ENCODE results near the gene YPEL1. TPM values are rescaled to one million over a fixed set of nuclear protein-coding genes. Genes with fewer than 3 reads are reported as not detected.
"Not testable (repeated sequence)": the region's sequence is repeated elsewhere in the genome, so short reads cannot be mapped to it uniquely, and the experiment has no call there.

YPEL1 gene
- total RNA-seq, 1 donor from 2014 or later: 6.0 TPM

DNA sequence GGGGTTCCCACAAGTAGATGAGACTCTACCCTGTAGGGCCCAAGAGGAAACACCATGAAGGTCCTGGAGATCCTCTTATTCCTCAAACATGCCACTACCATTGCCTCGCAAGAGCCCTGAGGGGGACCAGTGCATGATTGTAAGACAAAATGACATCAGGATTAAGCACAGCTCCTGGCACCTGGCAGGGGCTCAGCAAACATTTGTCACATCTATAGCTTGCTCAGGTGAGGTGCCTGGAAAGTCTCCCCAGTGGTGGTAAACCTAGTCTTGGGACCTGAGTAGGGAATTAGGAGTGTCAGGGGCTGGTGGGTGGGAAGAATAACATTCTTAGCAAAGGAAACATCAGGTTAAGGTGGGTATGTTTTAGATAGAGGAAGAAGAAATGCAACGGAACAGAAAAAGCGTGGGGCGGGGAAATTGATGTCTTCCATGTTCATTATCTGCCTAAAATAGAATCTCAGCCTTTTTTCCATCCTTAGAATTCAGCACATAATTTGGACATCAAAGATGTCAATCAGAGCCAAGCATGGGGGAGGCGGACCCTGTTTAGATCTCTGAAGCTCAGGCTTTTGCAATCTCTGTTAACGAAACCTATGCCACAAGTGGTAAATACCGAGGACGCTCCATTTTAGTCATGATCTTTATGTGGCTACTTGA, 924 bp downstream of the YPEL1 start:
- no peaks in the 10 kb centered on the region for H3K36me3 Mint-ChIP-seq (ENCODE audit: low read depth)
- peak overlapping the region; percentile 79 for H3K4me3 Mint-ChIP-seq (ENCODE audit: unreplicated experiment)
- no peaks in the 10 kb centered on the region for H3K27me3 Mint-ChIP-seq (ENCODE audit: low read depth)
- no peak for DNase-seq (ENCODE audit: low spot score)
- peaks cover 8% of the 10 kb centered on the region for H3K4me1 Mint-ChIP-seq (ENCODE audit: low read depth)
- H3K27ac Mint-ChIP-seq (ENCODE audit: unreplicated experiment): no peak overlapping the region
- TF ChIP-seq, protein P1, sequence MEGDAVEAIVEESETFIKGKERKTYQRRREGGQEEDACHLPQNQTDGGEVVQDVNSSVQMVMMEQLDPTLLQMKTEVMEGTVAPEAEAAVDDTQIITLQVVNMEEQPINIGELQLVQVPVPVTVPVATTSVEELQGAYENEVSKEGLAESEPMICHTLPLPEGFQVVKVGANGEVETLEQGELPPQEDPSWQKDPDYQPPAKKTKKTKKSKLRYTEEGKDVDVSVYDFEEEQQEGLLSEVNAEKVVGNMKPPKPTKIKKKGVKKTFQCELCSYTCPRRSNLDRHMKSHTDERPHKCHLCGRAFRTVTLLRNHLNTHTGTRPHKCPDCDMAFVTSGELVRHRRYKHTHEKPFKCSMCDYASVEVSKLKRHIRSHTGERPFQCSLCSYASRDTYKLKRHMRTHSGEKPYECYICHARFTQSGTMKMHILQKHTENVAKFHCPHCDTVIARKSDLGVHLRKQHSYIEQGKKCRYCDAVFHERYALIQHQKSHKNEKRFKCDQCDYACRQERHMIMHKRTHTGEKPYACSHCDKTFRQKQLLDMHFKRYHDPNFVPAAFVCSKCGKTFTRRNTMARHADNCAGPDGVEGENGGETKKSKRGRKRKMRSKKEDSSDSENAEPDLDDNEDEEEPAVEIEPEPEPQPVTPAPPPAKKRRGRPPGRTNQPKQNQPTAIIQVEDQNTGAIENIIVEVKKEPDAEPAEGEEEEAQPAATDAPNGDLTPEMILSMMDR (IDR thresholded peaks at IDR 0.05): no peak
- H3K9me3 Mint-ChIP-seq (ENCODE audit: low read depth): no peaks in the 10 kb centered on the region

GRCh38 chr22:21731503-21731902, 4.1 kb downstream of the YPEL1 start:
- TF ChIP-seq, protein P1 (IDR thresholded peaks at IDR 0.05): no peak
- H3K9me3 Mint-ChIP-seq (ENCODE audit: low read depth): no peaks in the 10 kb centered on the region
- DNase-seq (ENCODE audit: low spot score): no peak
- H3K36me3 Mint-ChIP-seq (ENCODE audit: low read depth): no peaks in the 10 kb centered on the region
- no peak overlapping the region for H3K4me3 Mint-ChIP-seq (ENCODE audit: unreplicated experiment)
- no peak overlapping the region for H3K27ac Mint-ChIP-seq (ENCODE audit: unreplicated experiment)
- peaks cover 8% of the 10 kb centered on the region for H3K4me1 Mint-ChIP-seq (ENCODE audit: low read depth)
- no peaks in the 10 kb centered on the region for H3K27me3 Mint-ChIP-seq (ENCODE audit: low read depth)

- H3K27ac Mint-ChIP-seq (ENCODE audit: unreplicated experiment): no peak overlapping the region
- no peaks in the 10 kb centered on the region for H3K9me3 Mint-ChIP-seq (ENCODE audit: low read depth)
- H3K27me3 Mint-ChIP-seq (ENCODE audit: low read depth): no peaks in the 10 kb centered on the region
- H3K36me3 Mint-ChIP-seq (ENCODE audit: low read depth): no peaks in the 10 kb centered on the region
- H3K4me1 Mint-ChIP-seq (ENCODE audit: low read depth): peaks cover 8% of the 10 kb centered on the region
- no peak overlapping the region for H3K4me3 Mint-ChIP-seq (ENCODE audit: unreplicated experiment)
- no peak for DNase-seq (ENCODE audit: low spot score)
- TF ChIP-seq, protein P1 (IDR thresholded peaks at IDR 0.05): no peak
Observed at GRCh38 chr22:21730535-21731308, 4.9 kb downstream of the YPEL1 start.

DNA sequence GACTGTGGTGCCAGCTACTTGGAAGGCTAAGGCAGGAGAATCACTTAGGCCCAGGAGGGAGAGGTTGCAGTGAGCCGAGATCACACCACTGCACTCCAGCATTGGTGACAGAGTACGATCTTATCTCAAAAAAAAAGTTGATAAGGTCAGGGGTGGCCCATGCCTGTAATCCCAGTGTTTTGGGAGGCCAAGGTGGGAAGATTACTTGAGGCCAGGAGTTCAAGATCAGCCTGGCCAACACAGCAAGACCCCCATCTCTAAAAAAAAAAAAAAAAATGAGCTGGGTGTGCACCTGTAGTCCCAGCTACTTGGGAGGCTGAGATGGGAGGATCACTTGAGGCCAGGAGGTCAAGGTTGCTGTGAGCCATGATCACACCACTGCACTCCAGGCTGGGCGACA, 6.4 kb downstream of the YPEL1 start:
- DNase-seq (ENCODE audit: low spot score); H3K36me3 Mint-ChIP-seq (ENCODE audit: low read depth); H3K4me3 Mint-ChIP-seq (ENCODE audit: unreplicated experiment); H3K27ac Mint-ChIP-seq (ENCODE audit: unreplicated experiment); H3K27me3 Mint-ChIP-seq (ENCODE audit: low read depth); H3K4me1 Mint-ChIP-seq (ENCODE audit: low read depth); H3K9me3 Mint-ChIP-seq (ENCODE audit: low read depth): not testable (repeated sequence)

DNA sequence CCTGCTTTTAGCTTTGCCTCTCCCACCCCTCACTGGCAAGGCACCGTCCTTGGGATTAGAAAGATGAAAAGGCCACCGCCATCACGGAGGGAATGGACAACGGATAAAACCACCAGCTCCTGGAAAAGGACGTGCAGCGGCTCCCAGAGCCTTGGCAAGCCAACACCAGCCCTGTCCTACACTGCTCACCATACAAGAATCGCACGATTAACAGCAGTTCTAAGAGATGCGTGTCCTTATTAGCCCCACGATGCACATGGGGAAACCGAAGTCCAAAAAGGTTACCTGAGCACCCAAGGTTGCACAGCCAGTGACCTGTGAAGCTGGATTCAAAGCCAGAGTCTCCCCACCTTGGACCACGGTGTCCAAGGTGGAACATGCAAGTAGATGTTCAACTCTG, 7.3 kb downstream of the YPEL1 start:
- H3K27ac Mint-ChIP-seq (ENCODE audit: unreplicated experiment): no peak overlapping the region
- TF ChIP-seq, protein P1 (IDR thresholded peaks at IDR 0.05): no peak
- no peak for DNase-seq (ENCODE audit: low spot score)
- H3K36me3 Mint-ChIP-seq (ENCODE audit: low read depth): no peaks in the 10 kb centered on the region
- no peaks in the 10 kb centered on the region for H3K27me3 Mint-ChIP-seq (ENCODE audit: low read depth)
- no peak overlapping the region for H3K4me3 Mint-ChIP-seq (ENCODE audit: unreplicated experiment)
- H3K9me3 Mint-ChIP-seq (ENCODE audit: low read depth): no peaks in the 10 kb centered on the region
- no peaks in the 10 kb centered on the region for H3K4me1 Mint-ChIP-seq (ENCODE audit: low read depth)

Data from chondrocyte (in vitro differentiated cells).